Occipital lobe (tissue), 2 donors: ENCODE results near the gene DNAJC4. TPM values are rescaled to one million over a fixed set of nuclear protein-coding genes. Genes with fewer than 3 reads are reported as not detected.
"Not testable (repeated sequence)": the region's sequence is repeated elsewhere in the genome, so short reads cannot be mapped to it uniquely, and the experiment has no call there.

Experiments used
- DNase-seq: peaks from one replicate; lab custom pipeline; 2025; lab: John Stamatoyannopoulos, UW
- total RNA-seq: library from RNA; depleted of rRNA; stranded (reverse); fragments of >200 nt; gene quantifications from one replicate; pipeline ENCODE4 v1.2.3, GENCODE V29; 2014

DNAJC4 gene
- total RNA-seq, 1 donor from 2014 or later: 5.6 TPM

DNA sequence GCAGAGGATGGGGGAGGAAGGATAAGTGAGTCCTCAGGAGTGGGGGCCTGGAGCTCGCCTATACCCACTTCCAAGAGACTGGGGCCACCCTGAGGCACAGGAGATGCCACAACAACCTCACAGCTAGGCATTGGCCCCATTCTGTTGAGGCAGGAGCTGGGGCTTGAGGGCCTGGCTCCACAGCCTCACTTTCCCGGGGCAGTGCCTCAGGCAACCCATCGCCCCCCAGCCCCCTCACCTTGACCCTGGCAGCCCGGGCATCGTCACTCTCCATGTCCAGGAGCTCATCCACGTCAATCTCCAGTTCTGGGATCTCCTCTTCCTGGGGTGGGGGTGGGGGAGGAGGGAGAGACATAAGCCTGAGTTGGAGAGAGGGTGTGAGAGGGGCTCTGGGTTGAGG is 14.6 kb downstream of the DNAJC4 start:
- DNase-seq: no peak

GRCh38 chr11:64245401-64245796 is 15.1 kb downstream of the DNAJC4 start:
- DNase-seq: no peak

DNA sequence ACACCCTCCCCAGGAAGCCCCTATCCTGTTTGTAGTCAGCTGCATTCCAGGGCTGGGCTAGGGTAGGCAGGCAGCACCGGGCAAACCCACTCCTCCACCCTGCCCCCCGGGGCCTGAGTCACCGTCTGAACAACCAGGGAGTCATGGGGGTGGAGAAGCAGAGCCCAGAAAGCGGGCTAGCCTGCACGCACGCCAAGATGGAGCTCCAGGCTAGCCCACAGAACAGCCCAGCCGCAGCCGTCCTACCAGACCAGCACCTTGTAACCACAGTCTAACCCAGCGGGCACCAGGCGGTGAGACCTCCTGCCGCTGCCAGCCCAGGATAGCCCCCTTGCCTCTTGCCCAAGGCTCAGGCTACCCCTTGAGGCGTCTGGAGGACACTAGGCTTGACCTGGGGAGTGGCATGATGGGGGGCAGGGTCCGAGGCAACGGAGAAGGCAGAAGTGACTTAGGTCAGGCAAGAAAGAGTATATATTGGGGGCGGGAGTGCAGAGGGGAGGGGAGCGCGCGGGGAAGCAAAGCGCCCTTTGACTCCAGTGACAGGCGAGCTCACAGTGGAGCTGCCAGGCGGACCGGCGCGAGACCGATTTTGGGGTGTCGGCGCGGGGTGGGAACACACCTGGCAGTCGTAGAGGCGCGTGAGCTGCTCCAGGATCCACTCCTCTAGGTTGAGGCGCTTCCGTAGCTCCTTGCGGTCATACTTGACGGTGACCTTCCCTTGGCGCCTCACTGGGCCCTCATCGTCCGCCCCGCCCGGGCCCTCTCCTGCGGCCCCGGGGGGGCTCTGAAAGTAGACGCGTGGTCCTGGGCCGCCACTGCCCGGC is 15.7 kb downstream of the DNAJC4 start:
- no peak for DNase-seq

DNA sequence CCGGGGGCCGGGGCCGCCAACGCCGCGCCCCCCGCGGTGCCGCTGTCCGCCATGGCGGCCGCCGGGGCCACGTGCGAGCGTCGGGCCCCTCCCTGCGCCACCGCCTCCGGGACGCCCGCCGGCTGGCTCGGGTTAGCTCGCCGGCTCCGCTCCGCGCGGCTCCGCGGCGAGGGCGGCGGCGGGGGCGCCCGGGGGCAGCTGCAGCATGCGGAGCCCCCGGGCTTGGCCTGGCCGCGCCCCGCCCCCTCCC is 16.2 kb downstream of the DNAJC4 start:
- not testable (repeated sequence) for DNase-seq

- DNase-seq: peak; percentile 78
Observed at GRCh38 chr11:64246871-64247728, 16.8 kb downstream of the DNAJC4 start, which contains the start of gene PPP1R14B. PPP1R14B (minus strand) TSS chr11:64246943; CDS start chr11:64246673, 270 bp downstream.

GRCh38 chr11:64247729-64248531 is 17.6 kb downstream of the DNAJC4 start:
- no peak for DNase-seq

DNA sequence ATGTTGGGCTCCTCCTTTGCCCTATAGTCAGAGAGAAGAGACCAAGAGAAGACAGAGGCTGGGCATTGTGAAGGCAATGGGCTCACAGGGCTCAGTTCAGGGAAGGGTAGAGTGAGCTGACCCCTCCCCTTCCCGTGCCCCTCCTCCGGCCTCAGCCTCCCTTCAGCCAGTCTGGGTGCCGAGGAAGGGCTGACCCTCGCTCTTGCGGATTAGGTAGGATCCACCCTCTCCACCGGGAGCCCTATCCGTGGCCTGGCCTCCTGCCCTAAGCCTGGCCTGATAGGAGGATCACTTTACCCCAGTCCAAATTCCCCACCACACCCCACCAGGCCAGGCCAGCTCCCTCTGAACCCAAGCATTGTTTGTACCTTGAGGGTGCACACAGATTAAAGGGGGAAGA is 18.2 kb downstream of the DNAJC4 start:
- no peak for DNase-seq

DNA sequence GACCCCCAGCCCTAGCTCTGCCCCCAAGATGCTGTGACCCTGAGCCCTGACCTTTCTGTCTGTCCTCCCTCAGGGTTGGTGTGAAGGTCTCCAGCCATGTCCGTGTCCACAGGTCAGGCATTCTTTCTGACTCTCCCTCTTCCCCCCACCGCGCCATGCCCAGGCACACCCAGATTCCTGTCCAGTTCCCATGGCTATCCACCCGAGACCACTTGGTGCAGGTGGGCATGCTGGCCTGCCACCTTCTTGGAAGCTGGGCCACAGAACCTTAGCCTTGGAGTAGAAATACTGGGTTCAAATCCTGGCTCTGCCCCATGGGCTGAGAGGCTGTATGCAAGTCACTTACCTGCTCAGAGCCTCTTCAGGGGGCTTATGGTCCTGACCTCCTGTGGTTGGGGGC is 18.7 kb downstream of the DNAJC4 start:
- DNase-seq: no peak

DNA sequence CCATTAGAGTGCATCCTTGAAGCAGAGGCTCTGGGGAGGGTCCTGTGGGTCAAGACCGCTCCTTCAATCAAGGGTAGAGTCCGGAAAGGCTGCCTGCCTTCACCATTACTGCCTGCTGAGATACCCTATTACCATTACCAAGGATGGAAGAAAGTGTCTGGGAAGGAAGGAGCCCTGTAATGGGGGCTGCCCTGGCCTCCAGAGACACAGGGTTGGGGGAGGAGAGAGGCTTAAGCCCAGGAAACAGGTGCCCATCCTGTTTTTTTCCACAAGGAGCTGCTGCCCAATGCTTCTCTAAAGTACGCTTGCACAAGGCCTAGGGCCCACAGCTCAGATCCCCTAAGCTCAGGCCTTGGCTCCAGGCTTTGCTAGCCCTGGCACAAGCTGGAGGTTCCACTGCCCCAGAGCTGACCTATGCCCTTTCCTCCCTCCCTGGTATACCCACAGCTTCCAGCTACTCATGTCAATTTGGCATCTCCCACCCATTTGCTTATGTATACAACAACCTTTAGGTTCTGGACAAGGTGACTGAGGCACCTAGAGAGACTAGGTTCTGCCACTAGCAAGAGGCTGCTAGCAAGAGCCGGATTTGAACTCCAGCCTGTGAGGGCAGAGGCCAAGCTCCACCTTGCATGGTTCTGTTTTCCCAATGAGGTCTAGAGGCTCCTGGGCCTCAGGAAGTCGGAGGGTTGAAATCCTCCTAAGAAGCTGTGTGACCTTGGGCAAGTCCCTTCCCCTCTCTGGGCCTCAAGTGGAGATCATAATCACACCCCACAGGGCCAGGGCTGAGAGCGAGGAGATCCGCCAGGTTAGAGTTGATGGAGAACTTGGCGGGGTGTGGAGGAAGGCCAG is 19.4 kb downstream of the DNAJC4 start:
- DNase-seq: no peak

- no peak for DNase-seq
Observed at GRCh38 chr11:64250415-64251015, 20.2 kb downstream of the DNAJC4 start.

- DNase-seq: no peak
Observed at GRCh38 chr11:64251016-64251752, 20.8 kb downstream of the DNAJC4 start, which contains the start of gene PLCB3. PLCB3 (plus strand) TSS chr11:64251530; CDS start chr11:64251650, 120 bp downstream.

DNA sequence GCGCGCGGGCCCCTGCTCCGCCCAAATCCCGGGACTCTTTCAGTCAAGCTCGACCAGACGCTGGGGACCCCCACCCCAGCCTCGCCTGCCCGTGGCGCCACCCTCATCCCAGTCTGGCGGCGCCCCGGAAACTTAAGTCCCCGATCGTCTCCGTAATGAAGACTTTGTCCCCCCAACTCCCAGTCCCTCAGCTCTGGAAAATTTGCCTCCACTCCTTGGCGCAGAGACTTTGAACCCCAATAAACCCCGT is 21.3 kb downstream of the DNAJC4 start:
- no peak for DNase-seq

DNA sequence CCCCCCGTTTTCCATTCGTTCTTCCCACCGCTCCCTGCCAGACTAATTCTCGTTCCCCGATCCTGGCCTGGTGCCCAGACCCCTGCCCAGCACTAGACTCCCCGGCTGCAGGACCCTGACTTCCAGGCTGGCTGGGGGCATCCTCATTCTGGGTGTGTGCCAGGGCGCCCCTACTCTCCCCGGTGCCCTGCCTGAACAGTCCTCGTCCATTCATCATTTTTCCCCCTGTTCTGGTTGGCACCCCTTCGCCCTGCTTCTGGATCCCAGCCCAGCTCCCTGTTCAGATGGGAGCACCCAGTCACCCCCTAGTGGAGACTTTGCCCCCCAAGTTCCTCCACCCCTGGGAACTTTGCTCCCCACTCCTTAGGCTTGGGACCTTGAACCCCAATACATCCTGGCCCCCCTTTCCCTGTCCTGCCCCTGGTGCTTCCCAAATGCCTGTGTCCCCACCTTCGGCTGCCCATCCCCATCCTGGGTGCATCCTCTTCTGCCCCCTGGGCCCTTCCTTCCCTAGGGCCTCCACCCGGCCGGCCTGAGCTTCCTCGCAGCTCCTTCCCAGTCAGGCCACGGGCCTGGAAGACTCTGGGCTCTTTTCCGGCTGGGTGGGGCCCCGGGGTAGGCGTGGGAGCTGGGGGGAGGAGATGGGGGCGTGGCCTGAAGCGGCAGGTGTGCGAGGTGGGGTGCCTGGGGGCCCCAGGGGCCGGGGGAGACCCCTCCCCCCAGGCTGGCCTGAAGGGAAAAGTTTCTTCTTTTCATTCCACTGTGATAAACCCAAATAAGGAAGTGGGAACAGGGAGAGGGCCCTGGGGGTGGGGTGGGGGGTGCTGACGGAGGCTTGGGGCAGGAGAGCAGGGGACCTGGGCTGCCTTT is 21.9 kb downstream of the DNAJC4 start:
- no peak for DNase-seq

- DNase-seq: no peak
Observed at GRCh38 chr11:64253043-64253442, 22.7 kb downstream of the DNAJC4 start.

DNA sequence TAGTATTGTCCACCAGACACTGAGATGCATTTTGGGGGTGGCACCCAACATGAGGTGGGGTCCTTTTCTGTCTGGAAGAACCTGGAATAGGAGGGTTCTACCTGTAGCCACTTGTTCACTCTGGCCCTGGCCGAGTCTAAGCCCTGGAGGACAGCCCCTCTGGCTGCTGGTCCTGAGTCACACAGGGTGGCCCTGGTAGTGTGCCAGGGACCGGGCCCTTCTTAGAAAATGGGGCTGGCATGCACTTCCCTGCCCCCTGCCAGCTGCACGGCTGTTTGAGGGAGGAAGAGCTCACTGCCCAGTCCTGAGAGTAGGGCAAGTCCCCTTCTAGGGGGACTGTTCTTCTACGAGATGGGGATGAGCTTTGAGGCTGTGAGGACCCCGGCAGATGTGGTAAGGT is 23.1 kb downstream of the DNAJC4 start:
- no peak for DNase-seq

- no peak for DNase-seq
Observed at GRCh38 chr11:64254326-64254725, 24.0 kb downstream of the DNAJC4 start.

- DNase-seq: no peak
Observed at GRCh38 chr11:64255135-64256128, 25.1 kb downstream of the DNAJC4 start.

- no peak for DNase-seq
Observed at GRCh38 chr11:64256300-64256699, 26.0 kb downstream of the DNAJC4 start.
